ENCODE measurements around the gene TMPRSS13.

TMPRSS13 gene

GRCh38 chr11:117855186-117855845 lies 73.9 kb downstream of the TMPRSS13 start:
- TF ChIP-seq REST (IDR thresholded peaks at IDR 0.05; ENCODE audit: insufficient read depth in 1 of 2, low read depth in 2 of 2, low read length in 2 of 2) (no peak), POLR2AphosphoS5 (IDR thresholded peaks at IDR 0.05; ENCODE audit: low read depth, low read length) (no peak), FOXP2 (optimal IDR thresholded peaks at IDR 0.05; ENCODE audit: borderline replicate concordance, extremely low read depth, extremely low read length, insufficient read depth) (no peak)

GRCh38 chr11:117852309-117852708 lies 76.9 kb downstream of the TMPRSS13 start:
- TF ChIP-seq FOXP2 (optimal IDR thresholded peaks at IDR 0.05; ENCODE audit: borderline replicate concordance, extremely low read depth, extremely low read length, insufficient read depth) (no peak), SIN3A (IDR thresholded peaks at IDR 0.05; ENCODE audit: borderline replicate concordance, insufficient read depth, low read length) (no peak), TAF1 (IDR thresholded peaks at IDR 0.05; ENCODE audit: borderline replicate concordance, insufficient read depth, low read length) (no peak), REST (IDR thresholded peaks at IDR 0.05; ENCODE audit: insufficient read depth in 1 of 2, low read depth in 2 of 2, low read length in 2 of 2) (no peak), POLR2AphosphoS5 (IDR thresholded peaks at IDR 0.05; ENCODE audit: low read depth, low read length) (no peak)

- TF ChIP-seq TAF1 (IDR thresholded peaks at IDR 0.05; ENCODE audit: borderline replicate concordance, insufficient read depth, low read length): no peak
- no peak for TF ChIP-seq POLR2AphosphoS5 (IDR thresholded peaks at IDR 0.05; ENCODE audit: low read depth, low read length)
- no peak for TF ChIP-seq REST (IDR thresholded peaks at IDR 0.05; ENCODE audit: insufficient read depth in 1 of 2, low read depth in 2 of 2, low read length in 2 of 2)
Measured at GRCh38 chr11:117851852-117852251, 77.3 kb downstream of the TMPRSS13 start.

GRCh38 chr11:117851106-117851505 lies 78.1 kb downstream of the TMPRSS13 start:
- TF ChIP-seq REST (IDR thresholded peaks at IDR 0.05; ENCODE audit: insufficient read depth in 1 of 2, low read depth in 2 of 2, low read length in 2 of 2) (no peak), TAF1 (IDR thresholded peaks at IDR 0.05; ENCODE audit: borderline replicate concordance, insufficient read depth, low read length) (no peak), FOXP2 (optimal IDR thresholded peaks at IDR 0.05; ENCODE audit: borderline replicate concordance, extremely low read depth, extremely low read length, insufficient read depth) (no peak), SIN3A (IDR thresholded peaks at IDR 0.05; ENCODE audit: borderline replicate concordance, insufficient read depth, low read length) (no peak), POLR2AphosphoS5 (IDR thresholded peaks at IDR 0.05; ENCODE audit: low read depth, low read length) (no peak)

Data from PFSK-1 (cell line).